HepG2 (cell line): ENCODE data around the gene SH3PXD2A. TPM values are rescaled to one million over a fixed set of nuclear protein-coding genes. Genes with fewer than 3 reads are reported as not detected.

Source experiments
- BORCS8-MEF2B ChIP-seq: sonication (generic); formaldehyde crosslinking; IDR thresholded peaks from 2 replicates; pipeline ENCODE4 v1.8.0; 2022; ENCODE audit warnings: mild to moderate bottlenecking, missing genetic modification reagents
- ELF1 ChIP-seq: sonication (generic); formaldehyde crosslinking; IDR thresholded peaks from 2 replicates; pipeline ENCODE4 v1.4.0; 2020; ENCODE audit warnings: missing genetic modification reagents
- EP300 ChIP-seq, 3 experiments: sonication (generic) in 1 of 3; formaldehyde crosslinking in 1 of 3; IDR thresholded peaks; 2 replicates each; pipeline versions ENCODE4 v1.5.1 to v1.6.1; 2011 to 2020; ENCODE audit warnings: low read depth in 2 of 3, low read length in 2 of 3, borderline replicate concordance in 1 of 3, improper control_type of control experiment in 1 of 3, mild to moderate bottlenecking in 1 of 3, missing genetic modification reagents in 1 of 3, moderate library complexity in 1 of 3
- FOSL1 ChIP-seq: sonication (generic); formaldehyde crosslinking; IDR thresholded peaks from 2 replicates; pipeline ENCODE4 v1.9.0; 2021; ENCODE audit warnings: missing genetic modification reagents, borderline replicate concordance
- GZF1 ChIP-seq: sonication (generic); formaldehyde crosslinking; IDR thresholded peaks from 2 replicates; pipeline ENCODE4 v1.5.1; 2020; ENCODE audit warnings: mild to moderate bottlenecking, missing genetic modification reagents
- IRF2 ChIP-seq: IDR thresholded peaks from 2 replicates; pipeline ENCODE4 v1.6.1; 2018; ENCODE audit warnings: missing genetic modification reagents, missing compliant biosample characterization
- MNT ChIP-seq: fragments of 450-650 bp; IDR thresholded peaks from 2 replicates; pipeline ENCODE4 v1.6.1; 2016
- NR3C1 ChIP-seq: sonication (generic); formaldehyde crosslinking; IDR thresholded peaks from 2 replicates; pipeline ENCODE4 v1.4.0; 2020; ENCODE audit warnings: missing genetic modification reagents
- REPIN1 ChIP-seq: sonication (generic); formaldehyde crosslinking; IDR thresholded peaks from 2 replicates; pipeline ENCODE4 v1.8.0; 2022; ENCODE audit warnings: missing genetic modification reagents, low read depth, mild to moderate bottlenecking, borderline replicate concordance
- RFX5 ChIP-seq: IDR thresholded peaks from 2 replicates; pipeline ENCODE4 v1.6.1; 2011; ENCODE audit warnings: low read depth, low read length, improper control_type of control experiment
- SALL1 ChIP-seq: sonication (generic); formaldehyde crosslinking; IDR thresholded peaks from 2 replicates; pipeline ENCODE4 v1.8.0; 2022; ENCODE audit warnings: mild to moderate bottlenecking, missing genetic modification reagents
- SKI ChIP-seq: fragments of 450-650 bp; IDR thresholded peaks from one replicate; pipeline ENCODE4 v1.6.1; 2018; ENCODE audit warnings: mild to moderate bottlenecking; ENCODE audit not compliant: partially characterized antibody
- TFDP1 ChIP-seq: IDR thresholded peaks from 2 replicates; pipeline ENCODE4 v1.6.1; 2016; ENCODE audit warnings: missing compliant biosample characterization, missing genetic modification reagents, borderline replicate concordance
- XBP1 ChIP-seq: sonication (generic); formaldehyde crosslinking; IDR thresholded peaks from 2 replicates; pipeline ENCODE4 v1.5.0; 2020; ENCODE audit warnings: missing genetic modification reagents
- ZBTB38 ChIP-seq: sonication (generic); formaldehyde crosslinking; IDR thresholded peaks from 2 replicates; pipeline ENCODE4 v1.5.1; 2020; ENCODE audit warnings: mild to moderate bottlenecking, missing genetic modification reagents
- ZGPAT ChIP-seq: IDR thresholded peaks from 2 replicates; pipeline ENCODE4 v1.6.1; 2016; ENCODE audit warnings: mild to moderate bottlenecking
- ZHX1 ChIP-seq: sonication (generic); formaldehyde crosslinking; IDR thresholded peaks from 2 replicates; pipeline ENCODE4 v1.8.1; 2022; ENCODE audit warnings: low read depth, mild to moderate bottlenecking, missing genetic modification reagents
- ZNF143 ChIP-seq: sonication (generic); formaldehyde crosslinking; IDR thresholded peaks from 2 replicates; pipeline ENCODE4 v1.4.0; 2020; ENCODE audit warnings: missing genetic modification reagents
- ZNF263 ChIP-seq: sonication (generic); formaldehyde crosslinking; IDR thresholded peaks from 2 replicates; pipeline ENCODE4 v1.4.0; 2020; ENCODE audit warnings: missing genetic modification reagents
- ZNF430 ChIP-seq: sonication (generic); formaldehyde crosslinking; IDR thresholded peaks from 2 replicates; pipeline ENCODE4 v1.9.0; 2021; ENCODE audit warnings: mild to moderate bottlenecking, missing genetic modification reagents
- ZNF431 ChIP-seq: sonication (generic); formaldehyde crosslinking; IDR thresholded peaks from 2 replicates; pipeline ENCODE4 v1.9.0; 2022; ENCODE audit warnings: missing genetic modification reagents, low read depth, mild to moderate bottlenecking, borderline replicate concordance
- ZNF883 ChIP-seq: sonication (generic); formaldehyde crosslinking; IDR thresholded peaks from 2 replicates; pipeline ENCODE4 v1.5.1; 2020; ENCODE audit warnings: mild to moderate bottlenecking, missing genetic modification reagents; ENCODE audit errors: not compliant biosample characterization
- polyA plus RNA-seq, 8 experiments: library from polyadenylated mRNA; depleted of rRNA in 3 of 8; stranded (reverse) in 7 of 8; unstranded in 1 of 8; fragments of >200 nt; fragmentation: Illumina TruSeq in 4 of 8; extraction: Trizol in 4 of 8; gene quantifications; 2 replicates each; pipeline versions ENCODE4 v1.2.1 to v1.2.3, GENCODE V29; 2011 to 2016; ENCODE audit warnings: low read depth in 4 of 8, missing spikeins in 1 of 8, mixed read lengths in 1 of 8; ENCODE audit not compliant: insufficient read depth in 1 of 8
- total RNA-seq, 5 experiments: library from RNA; depleted of rRNA; stranded (reverse); fragments of >200 nt; fragmentation: Illumina TruSeq; extraction: Trizol; gene quantifications; 2 replicates each; pipeline ENCODE4 v1.2.3, GENCODE V29; 2016; ENCODE audit warnings: low read depth in 1 of 5

Gene SH3PXD2A
- total and polyA plus RNA-seq, 2 of the 13 experiments (the other 11 are each of a cell fraction or from before 2014, with no cell fraction given), result 11.1 to 11.3 TPM

- TF ChIP-seq NR3C1 (CRISPR knock-in tag) (no peak), ZGPAT (CRISPR knock-in tag) (no peak), ZNF263 (CRISPR knock-in tag) (0 out of 2 replicates have a peak, but pooled peaks have one; percentile 42), ZNF143 (CRISPR knock-in tag) (peak; percentile 56), FOSL1 (CRISPR knock-in tag) (0 out of 2 replicates have a peak, but pooled peaks have one; percentile 11), ZBTB38 (CRISPR knock-in tag) (0 out of 2 replicates have a peak, but pooled peaks have one; percentile 24), GZF1 (CRISPR knock-in tag) (0 out of 2 replicates have a peak, but pooled peaks have one; percentile 23), ELF1 (CRISPR knock-in tag) (peak; percentile 57; the same call in 1 of the 2 replicates), ZHX1 (CRISPR knock-in tag) (no peak), TFDP1 (0 out of 2 replicates have a peak, but pooled peaks have one; percentile 6), REPIN1 (CRISPR knock-in tag) (no peak), SALL1 (CRISPR knock-in tag) (0 out of 2 replicates have a peak, but pooled peaks have one; percentile 3), BORCS8-MEF2B (CRISPR knock-in tag) (no peak), SKI (no peak), XBP1 (CRISPR knock-in tag) (no peak), MNT (no peak), IRF2 (CRISPR knock-in tag) (peak; percentile 99), ZNF430 (CRISPR knock-in tag) (no peak), RFX5 (0 out of 2 replicates have a peak, but pooled peaks have one; percentile 14), ZNF431 (CRISPR knock-in tag) (no peak), ZNF883 (peak; percentile 66), EP300 (IDR thresholded peaks at IDR 0.05; ENCODE audit: low read depth in 2 of 2, low read length in 2 of 2) (no peak), EP300 (CRISPR knock-in tag; IDR thresholded peaks at IDR 0.05; ENCODE audit: borderline replicate concordance) (no peak)
Observed at GRCh38 chr10:103659674-103660363, 195.6 kb downstream of the SH3PXD2A start (continued).
